ENCODE results near the gene TECPR2. TPM values are rescaled to one million over a fixed set of nuclear protein-coding genes. Genes with fewer than 3 reads are reported as not detected.

The TECPR2 gene
- total RNA-seq, 1 experiment from 2014 or later: 12.2 TPM

DNA sequence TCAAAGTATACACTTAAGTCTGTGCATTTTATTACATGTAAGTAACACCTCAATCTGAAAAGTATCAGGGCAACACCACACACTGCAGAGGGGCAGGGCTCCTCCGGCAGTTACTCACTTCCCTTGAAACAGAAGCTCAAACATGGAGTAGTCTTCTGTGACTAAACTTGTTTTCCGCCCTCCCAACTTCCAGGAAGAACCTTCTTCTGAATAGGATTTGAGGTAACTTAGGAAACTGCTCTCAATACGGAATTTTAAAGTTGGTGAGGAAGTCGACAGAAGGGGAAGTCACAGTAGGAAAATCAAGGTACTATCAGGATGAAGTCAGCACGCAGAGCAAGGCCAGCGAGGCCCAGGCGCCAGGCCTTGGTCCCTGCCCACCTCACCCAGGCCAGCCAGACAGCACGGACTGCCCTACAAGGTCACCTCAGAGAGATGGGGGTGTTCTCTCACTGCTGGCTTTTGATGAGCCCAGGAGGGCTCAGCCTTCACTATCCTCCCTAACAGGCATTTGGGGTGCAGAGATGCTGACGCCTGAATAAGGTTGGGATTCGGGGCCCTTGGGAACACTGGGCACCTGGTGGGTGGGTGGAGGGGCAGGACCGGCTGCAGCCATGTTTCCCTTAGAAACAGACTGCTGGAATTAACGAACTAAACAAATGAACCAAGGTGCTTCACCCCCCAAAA is 141.0 kb downstream of the TECPR2 start:
- Histone ChIP-seq H3K9ac (ENCODE audit: low read length) (no peak overlapping the region), H3K27ac (ENCODE audit: low read depth, low read length) (no peak overlapping the region), H3K9me2 (ENCODE audit: insufficient read depth) (no peaks in the 10 kb centered on the region), H3K27me3 (ENCODE audit: insufficient read depth, low read length) (no peaks in the 10 kb centered on the region), H2AFZ (ENCODE audit: low read depth, low read length, poor library complexity, severe bottlenecking) (no peak overlapping the region), H3K9me3 (ENCODE audit: control insufficient read depth in 1 of 2, insufficient read depth in 1 of 2, low read depth in 1 of 2, low read length in 2 of 2) (no peaks in the 10 kb centered on the region), H3K4me2 (ENCODE audit: low read length) (no peak overlapping the region), H3K79me2 (ENCODE audit: insufficient read depth, low read length) (peaks cover 3% of the 10 kb centered on the region; the same call in 1 of the 2 replicates), H3K36me3 (ENCODE audit: control insufficient read depth in 1 of 2, insufficient read depth in 2 of 2, low read length in 2 of 2) (no peaks in the 10 kb centered on the region), H4K20me1 (ENCODE audit: insufficient read depth) (no peaks in the 10 kb centered on the region), H3K4me1 (ENCODE audit: control insufficient read depth in 1 of 2, insufficient read depth in 2 of 2, low read length in 2 of 2) (peaks cover 4 to 9% of the 10 kb centered on the region in 2 experiments; a peak in 3 of 4 replicates), H3K4me3 (replicated peaks in 1 of 2; ENCODE audit: low read depth in 1 of 2, low read length in 2 of 2) (no peak overlapping the region)
- CTCF ChIA-PET: no interaction called here
- no peak for ATAC-seq
- POLR2A ChIA-PET: no interaction called here
- intact Hi-C loops (cut with micrococcal nuclease): no loop called here
- BruUV-seq (replicated peaks): no TSS peak
- RAD21 ChIA-PET (ENCODE audit: low non-redundant PET in 1 of 2, low total read pairs in 2 of 2, uncharacterized antibody in 2 of 2, unreplicated experiment in 2 of 2): no interaction called here
- DNase-seq (ENCODE audit: low read depth, low spot score): no peak
- TF ChIP-seq CTCF (IDR thresholded peaks at IDR 0.05 in 2 of 3, conservative IDR thresholded peaks at IDR 0.05 in 1 of 3; ENCODE audit: borderline replicate concordance in 1 of 3, insufficient read depth in 1 of 3, low read depth in 2 of 3, low read length in 2 of 3): no peak
- no peak for TF ChIP-seq EZH2 (IDR thresholded peaks at IDR 0.05)
- TF ChIP-seq SP1 (IDR thresholded peaks at IDR 0.05; ENCODE audit: low read depth): no peak
- TF ChIP-seq, protein P1, sequence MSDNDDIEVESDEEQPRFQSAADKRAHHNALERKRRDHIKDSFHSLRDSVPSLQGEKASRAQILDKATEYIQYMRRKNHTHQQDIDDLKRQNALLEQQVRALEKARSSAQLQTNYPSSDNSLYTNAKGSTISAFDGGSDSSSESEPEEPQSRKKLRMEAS (IDR thresholded peaks at IDR 0.05): no peak
- TF ChIP-seq REST (IDR thresholded peaks at IDR 0.05; ENCODE audit: low read depth): no peak
- TF ChIP-seq RAD21 (IDR thresholded peaks at IDR 0.05; ENCODE audit: low read depth): no peak
- TF ChIP-seq ZFX (IDR thresholded peaks at IDR 0.05): no peak
- no peak for TF ChIP-seq SIN3A (IDR thresholded peaks at IDR 0.05; ENCODE audit: low read depth)
- no peak for TF ChIP-seq ZNF274 (IDR thresholded peaks at IDR 0.05; ENCODE audit: low read depth, low read length)
- TF ChIP-seq ELF1 (IDR thresholded peaks at IDR 0.05; ENCODE audit: borderline replicate concordance, low read depth): no peak
